22Rv1 (cell line): ENCODE results near the gene OR10K2.
"Not testable (repeated sequence)": the region's sequence is repeated elsewhere in the genome, so short reads cannot be mapped to it uniquely, and the experiment has no call there.

Experiments
- H3K27ac ChIP-seq: fragments of 450-650 bp; 2 replicates; pipeline ENCODE4 v1.5.1; 2017
- ZFX ChIP-seq: fragments of 450-650 bp; IDR thresholded peaks from 2 replicates; pipeline ENCODE4 v1.6.1; 2017; ENCODE audit warnings: antibody characterized with exemption, borderline replicate concordance
- TF ChIP-seq, protein P1 (sequence below): fragments of 450-650 bp; IDR thresholded peaks from 2 replicates; pipeline ENCODE4 v1.5.1; 2017; ENCODE audit warnings: mild to moderate bottlenecking

OR10K2 gene

DNA sequence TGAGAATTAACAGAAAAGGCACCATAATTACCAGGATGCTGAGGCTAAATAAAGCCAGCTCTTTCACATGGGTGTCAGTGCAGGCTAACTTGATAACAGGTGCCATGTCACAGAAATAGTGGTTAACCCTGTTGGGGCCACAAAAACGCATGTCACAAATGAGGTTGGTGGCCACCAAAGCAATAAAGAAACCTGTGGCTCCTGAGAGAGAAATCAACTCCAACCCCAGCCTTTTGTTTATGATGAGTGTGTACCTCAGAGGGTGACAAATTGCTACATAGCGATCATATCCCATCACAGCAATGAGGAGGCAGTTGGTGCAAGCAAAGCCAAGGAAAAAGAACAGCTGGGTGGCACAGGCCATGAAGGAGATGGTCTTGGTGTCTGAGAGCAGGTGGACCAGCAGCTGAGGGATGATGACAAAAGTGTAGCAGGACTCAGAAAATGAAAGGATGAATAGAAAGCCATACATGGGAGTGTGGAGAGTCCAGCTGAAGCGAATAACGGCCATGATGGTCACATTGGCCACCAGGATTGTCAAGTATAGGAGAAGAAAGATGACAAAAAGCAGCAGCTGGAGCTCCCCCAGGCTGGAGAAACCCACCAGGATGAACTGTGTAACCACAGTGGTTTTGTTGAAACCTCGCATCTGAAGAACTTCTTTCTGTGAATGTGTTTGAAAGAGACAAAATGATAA lies 27.1 kb downstream of the OR10K2 start, which contains the start of gene OR10T2:
OR10T2 (minus strand) TSS at position 649 of the 697 bp plus-strand sequence; CDS start at position 649, 0 bp downstream.
- H3K27ac ChIP-seq = no peak within 1 kb of the TSS
- TF ChIP-seq, protein P1, sequence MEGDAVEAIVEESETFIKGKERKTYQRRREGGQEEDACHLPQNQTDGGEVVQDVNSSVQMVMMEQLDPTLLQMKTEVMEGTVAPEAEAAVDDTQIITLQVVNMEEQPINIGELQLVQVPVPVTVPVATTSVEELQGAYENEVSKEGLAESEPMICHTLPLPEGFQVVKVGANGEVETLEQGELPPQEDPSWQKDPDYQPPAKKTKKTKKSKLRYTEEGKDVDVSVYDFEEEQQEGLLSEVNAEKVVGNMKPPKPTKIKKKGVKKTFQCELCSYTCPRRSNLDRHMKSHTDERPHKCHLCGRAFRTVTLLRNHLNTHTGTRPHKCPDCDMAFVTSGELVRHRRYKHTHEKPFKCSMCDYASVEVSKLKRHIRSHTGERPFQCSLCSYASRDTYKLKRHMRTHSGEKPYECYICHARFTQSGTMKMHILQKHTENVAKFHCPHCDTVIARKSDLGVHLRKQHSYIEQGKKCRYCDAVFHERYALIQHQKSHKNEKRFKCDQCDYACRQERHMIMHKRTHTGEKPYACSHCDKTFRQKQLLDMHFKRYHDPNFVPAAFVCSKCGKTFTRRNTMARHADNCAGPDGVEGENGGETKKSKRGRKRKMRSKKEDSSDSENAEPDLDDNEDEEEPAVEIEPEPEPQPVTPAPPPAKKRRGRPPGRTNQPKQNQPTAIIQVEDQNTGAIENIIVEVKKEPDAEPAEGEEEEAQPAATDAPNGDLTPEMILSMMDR = no peak
- TF ChIP-seq ZFX = no peak

DNA sequence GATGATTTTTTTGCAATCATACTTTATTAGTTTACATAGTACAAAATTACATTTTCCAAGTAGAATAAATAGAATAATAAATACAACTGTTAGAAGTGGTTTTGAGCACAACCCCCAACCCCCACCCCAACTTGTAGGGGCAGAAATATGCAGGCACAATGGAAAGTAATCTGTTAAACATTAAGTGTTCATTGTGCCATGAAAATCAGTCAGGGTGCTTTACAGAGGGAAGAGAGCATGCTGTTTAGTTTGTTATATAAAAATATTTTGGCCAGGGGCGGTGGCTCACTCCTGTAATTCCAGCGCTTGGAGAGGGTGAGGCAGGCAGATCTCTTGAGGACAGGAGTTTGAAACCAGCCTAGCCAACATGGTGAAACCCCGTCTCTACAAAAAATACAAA lies 29.4 kb downstream of the OR10K2 start:
- TF ChIP-seq ZFX = no peak
- TF ChIP-seq, protein P1 = no peak
- no peak overlapping the region for H3K27ac ChIP-seq

DNA sequence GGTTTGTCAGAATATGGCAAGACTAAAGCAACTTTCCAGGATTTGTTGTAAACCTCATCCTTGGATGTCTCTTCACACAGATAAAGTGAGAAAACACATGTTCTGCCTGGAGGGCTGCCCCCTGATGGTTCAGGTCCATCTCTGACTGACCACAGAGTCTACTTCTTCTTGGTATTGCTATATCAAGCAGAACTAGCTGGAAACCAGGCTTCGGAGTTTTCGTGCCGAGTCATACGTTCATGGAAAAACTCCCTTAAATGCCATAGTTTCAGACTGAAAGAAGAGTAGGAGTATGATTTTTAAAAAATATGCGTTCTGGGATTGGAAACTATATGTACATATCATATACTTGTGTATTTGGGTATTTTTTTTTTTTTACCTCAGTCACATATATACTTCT lies 32.6 kb downstream of the OR10K2 start:
- no peak for TF ChIP-seq ZFX
- TF ChIP-seq, protein P1 = no peak
- H3K27ac ChIP-seq = no peak overlapping the region

DNA sequence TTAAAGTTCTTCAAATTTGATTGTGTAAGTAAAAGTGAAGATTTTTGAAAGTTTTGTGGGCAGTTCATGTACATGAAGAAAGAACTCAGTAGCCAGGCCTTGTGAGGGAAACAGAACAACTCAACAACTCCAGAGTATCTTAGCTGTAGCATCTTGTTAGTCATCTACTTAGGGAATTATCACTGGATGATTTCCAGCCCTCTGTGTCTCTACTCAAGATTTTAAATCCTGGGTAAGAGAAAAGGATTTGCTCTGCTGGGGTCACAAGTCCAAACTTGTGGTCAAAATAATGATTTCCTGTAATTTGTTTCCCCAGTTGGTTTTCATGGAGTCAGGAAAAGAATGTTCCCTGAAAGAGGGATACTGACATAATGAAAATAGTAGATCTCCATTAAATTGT lies 34.9 kb downstream of the OR10K2 start:
- no peak overlapping the region for H3K27ac ChIP-seq

DNA sequence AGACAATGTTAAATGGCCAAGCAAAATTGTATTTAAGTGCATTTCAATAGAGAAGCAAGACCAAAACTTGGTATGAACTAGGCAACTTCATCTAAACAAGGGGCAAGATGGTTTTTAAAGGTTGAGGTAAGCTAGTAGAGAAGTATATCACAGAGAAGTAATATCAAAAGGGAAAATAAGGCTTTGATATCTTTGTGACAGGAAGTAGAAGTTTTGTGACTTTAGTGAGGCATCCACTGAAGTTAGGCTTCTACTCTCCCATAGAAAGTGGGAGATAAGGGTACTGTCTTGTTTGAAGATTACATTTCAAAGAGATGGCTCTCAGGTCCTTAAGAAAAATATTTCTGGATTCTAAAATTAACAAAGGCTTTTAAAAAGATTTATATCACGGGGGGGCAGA lies 35.7 kb downstream of the OR10K2 start:
- TF ChIP-seq ZFX = no peak
- TF ChIP-seq, protein P1 = no peak
- no peak overlapping the region for H3K27ac ChIP-seq

More for the DNA sequence above, 34.9 kb downstream of the OR10K2 start:
- TF ChIP-seq ZFX = no peak
- TF ChIP-seq, protein P1 = no peak

DNA sequence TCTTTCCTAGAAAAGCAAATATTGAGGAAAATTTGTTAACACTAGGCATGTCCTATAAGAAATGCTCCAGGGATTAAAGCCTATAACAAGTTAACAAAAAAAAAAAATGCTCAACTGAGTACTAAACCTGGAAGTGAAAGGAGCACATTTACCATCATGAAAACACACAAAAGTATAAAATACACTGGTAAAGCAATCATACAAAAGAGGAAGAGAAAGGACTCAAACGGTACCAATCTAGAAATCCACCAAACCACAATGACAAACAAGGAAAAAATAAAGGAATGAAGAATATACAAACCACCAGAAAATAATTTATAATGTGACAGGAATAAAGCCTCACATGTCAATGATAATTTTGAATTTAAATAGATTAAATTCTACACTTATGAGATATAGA lies 51.2 kb downstream of the OR10K2 start:
- H3K27ac ChIP-seq = no peak overlapping the region
- TF ChIP-seq ZFX = no peak
- TF ChIP-seq, protein P1 = no peak

DNA sequence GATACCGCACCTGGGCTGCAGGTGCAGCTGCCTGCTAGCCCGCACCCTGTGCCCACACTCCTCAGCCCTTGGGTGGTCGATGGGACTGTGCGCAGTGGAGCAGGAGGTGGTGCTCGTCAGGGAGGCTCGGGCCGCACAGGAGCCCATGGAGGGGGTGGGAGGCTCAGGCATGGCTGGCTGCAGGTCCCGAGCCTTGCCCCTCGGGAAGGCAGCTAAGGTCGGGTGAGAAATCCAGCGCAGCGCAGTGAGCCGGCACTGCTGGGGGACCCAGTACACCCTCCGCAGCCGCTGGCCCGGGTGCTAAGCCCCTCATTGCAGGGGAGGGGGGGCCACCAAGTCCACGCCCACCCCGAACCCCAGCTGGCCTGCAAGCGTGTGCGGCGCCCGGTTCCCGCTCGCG lies 51.9 kb downstream of the OR10K2 start:
- not testable (repeated sequence) for H3K27ac ChIP-seq
